SU-DHL-6 (cell line): ENCODE data around the gene GRIK5.

Source experiments
- H2AFZ ChIP-seq: fragments of 200-600 bp; sonication (generic); 2 replicates; pipeline ENCODE4 v1.6.1; 2014; ENCODE audit warnings: low read depth, mild to moderate bottlenecking, moderate library complexity, mixed read lengths, antibody characterized with exemption, low read length; ENCODE audit not compliant: severe bottlenecking
- H3F3A ChIP-seq: fragments of 200-600 bp; shearing (Covaris generic); 2 replicates; pipeline ENCODE4 v1.6.0; 2016; ENCODE audit warnings: antibody characterized with exemption, mild to moderate bottlenecking; ENCODE audit not compliant: insufficient read depth
- H3K27ac ChIP-seq: fragments of 200-600 bp; sonication (generic); 2 replicates; pipeline ENCODE4 v1.5.1; 2016; ENCODE audit warnings: low read depth, mild to moderate bottlenecking, low read length, moderate library complexity, mixed read lengths
- H3K27me3 ChIP-seq: fragments of 200-600 bp; sonication (generic), shearing (Covaris generic); 2 replicates; pipeline ENCODE4 v1.6.0; 2014; ENCODE audit warnings: mild to moderate bottlenecking, low read length
- H3K36me3 ChIP-seq: fragments of 200-600 bp; sonication (generic); 2 replicates; pipeline ENCODE4 v1.6.1; 2014; ENCODE audit warnings: mild to moderate bottlenecking, low read length, mixed read lengths
- H3K4me2 ChIP-seq: fragments of 300-600, 200-600 bp; shearing (Covaris generic), sonication (generic); 2 replicates; pipeline ENCODE4 v1.6.0; 2014; ENCODE audit warnings: low read length, low read depth, mild to moderate bottlenecking; ENCODE audit not compliant: poor library complexity, severe bottlenecking
- H3K4me3 ChIP-seq: fragments of 200-600 bp; sonication (generic); 2 replicates; pipeline ENCODE4 v1.5.1; 2014; ENCODE audit warnings: antibody characterized with exemption, low read length, mild to moderate bottlenecking, mixed read lengths; ENCODE audit not compliant: insufficient read depth, poor library complexity, severe bottlenecking
- H3K79me2 ChIP-seq: fragments of 200-600 bp; sonication (generic); 2 replicates; pipeline ENCODE4 v1.6.1; 2014; ENCODE audit warnings: mild to moderate bottlenecking, low read length, moderate library complexity; ENCODE audit not compliant: insufficient read depth
- H3K9ac ChIP-seq: fragments of 200-600 bp; sonication (generic); 2 replicates; pipeline ENCODE4 v1.7.0; 2014; ENCODE audit warnings: mild to moderate bottlenecking, low read length
- H3K9me2 ChIP-seq: fragments of 200-600 bp; sonication (generic); replicated peaks from 2 replicates; pipeline ENCODE4 v1.6.1; 2014; ENCODE audit warnings: low read length; ENCODE audit not compliant: insufficient read depth
- H3K9me3 ChIP-seq: fragments of 200-600 bp; sonication (generic); 2 replicates; pipeline ENCODE4 v1.6.1; 2014; ENCODE audit warnings: low read length, mixed read lengths; ENCODE audit not compliant: insufficient read depth
- H4K20me1 ChIP-seq: fragments of 200-600 bp; sonication (generic); 2 replicates; pipeline ENCODE4 v1.6.1; 2014; ENCODE audit warnings: low read depth, mild to moderate bottlenecking, antibody characterized with exemption, low read length, moderate library complexity, mixed read lengths
- EZH2phosphoT487 ChIP-seq: fragments of 200-600 bp; sonication (generic), shearing (Covaris generic); conservative IDR thresholded peaks from 2 replicates; pipeline ENCODE4 v1.6.1; 2018; ENCODE audit warnings: mild to moderate bottlenecking, antibody characterized with exemption, low read length, moderate library complexity, mixed read lengths
- TF ChIP-seq, protein P1 (sequence below): fragments of 200-600 bp; sonication (generic); IDR thresholded peaks from one replicate; pipeline ENCODE4 v1.5.1; 2017; ENCODE audit warnings: antibody characterized with exemption, mild to moderate bottlenecking, low read length, moderate library complexity; ENCODE audit not compliant: insufficient read depth, poor library complexity, severe bottlenecking

The GRIK5 gene

DNA sequence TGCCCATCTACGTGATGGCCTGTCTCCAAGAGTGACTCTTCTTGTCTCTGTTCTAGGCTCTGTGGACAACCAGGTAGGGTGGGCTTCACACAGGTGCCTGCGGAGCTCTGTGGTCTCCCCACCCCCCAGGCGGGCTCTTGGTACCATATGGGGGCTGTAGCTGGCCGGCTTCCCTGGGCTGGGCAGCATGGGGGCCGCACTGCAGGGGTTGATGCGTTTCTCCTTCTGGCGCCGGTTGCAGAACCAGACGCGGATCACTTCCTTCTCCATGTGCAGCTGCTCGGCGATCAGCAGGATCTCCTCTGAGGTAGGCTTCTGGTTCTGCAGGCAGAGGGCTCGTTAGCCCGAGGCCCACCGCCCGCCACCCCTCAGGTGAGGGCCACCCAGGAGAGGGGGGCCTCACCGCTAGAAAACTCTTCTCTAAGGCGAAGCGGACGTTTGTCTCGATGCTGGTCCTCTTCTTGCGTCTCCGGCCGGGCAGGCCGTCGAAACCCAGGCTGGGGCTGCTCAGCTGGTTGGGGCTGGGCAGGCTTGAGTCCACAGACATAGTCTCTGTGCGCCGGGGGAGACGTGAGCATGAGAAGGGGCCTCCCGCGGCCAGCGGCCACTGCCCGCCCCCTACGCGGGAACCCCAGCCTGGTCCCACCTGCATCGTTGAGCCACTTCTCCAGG lies 25.3 kb upstream of the GRIK5 start:
- Histone ChIP-seq H3K9ac (no peak overlapping the region), H3K27me3 (no peaks in the 10 kb centered on the region), H3K9me3 (no peaks in the 10 kb centered on the region), H4K20me1 (no peaks in the 10 kb centered on the region), H2AFZ (no peak overlapping the region), H3K9me2 (no peaks in the 10 kb centered on the region), H3K4me3 (no peak overlapping the region), H3K4me2 (no peak overlapping the region), H3K27ac (no peak overlapping the region), H3K79me2 (no peaks in the 10 kb centered on the region), H3K36me3 (no peaks in the 10 kb centered on the region), H3F3A (no peaks in the 10 kb centered on the region)
- TF ChIP-seq EZH2phosphoT487: no peak
- TF ChIP-seq, protein P1, sequence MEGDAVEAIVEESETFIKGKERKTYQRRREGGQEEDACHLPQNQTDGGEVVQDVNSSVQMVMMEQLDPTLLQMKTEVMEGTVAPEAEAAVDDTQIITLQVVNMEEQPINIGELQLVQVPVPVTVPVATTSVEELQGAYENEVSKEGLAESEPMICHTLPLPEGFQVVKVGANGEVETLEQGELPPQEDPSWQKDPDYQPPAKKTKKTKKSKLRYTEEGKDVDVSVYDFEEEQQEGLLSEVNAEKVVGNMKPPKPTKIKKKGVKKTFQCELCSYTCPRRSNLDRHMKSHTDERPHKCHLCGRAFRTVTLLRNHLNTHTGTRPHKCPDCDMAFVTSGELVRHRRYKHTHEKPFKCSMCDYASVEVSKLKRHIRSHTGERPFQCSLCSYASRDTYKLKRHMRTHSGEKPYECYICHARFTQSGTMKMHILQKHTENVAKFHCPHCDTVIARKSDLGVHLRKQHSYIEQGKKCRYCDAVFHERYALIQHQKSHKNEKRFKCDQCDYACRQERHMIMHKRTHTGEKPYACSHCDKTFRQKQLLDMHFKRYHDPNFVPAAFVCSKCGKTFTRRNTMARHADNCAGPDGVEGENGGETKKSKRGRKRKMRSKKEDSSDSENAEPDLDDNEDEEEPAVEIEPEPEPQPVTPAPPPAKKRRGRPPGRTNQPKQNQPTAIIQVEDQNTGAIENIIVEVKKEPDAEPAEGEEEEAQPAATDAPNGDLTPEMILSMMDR: no peak

GRCh38 chr19:42093926-42094325 lies 23.9 kb upstream of the GRIK5 start:
- Histone ChIP-seq H3K4me3 (no peak overlapping the region), H2AFZ (no peak overlapping the region), H4K20me1 (no peaks in the 10 kb centered on the region), H3K27ac (no peak overlapping the region), H3K9me2 (no peaks in the 10 kb centered on the region), H3K9ac (no peak overlapping the region), H3K79me2 (no peaks in the 10 kb centered on the region), H3K9me3 (no peaks in the 10 kb centered on the region), H3K4me2 (no peak overlapping the region), H3K27me3 (no peaks in the 10 kb centered on the region), H3K36me3 (no peaks in the 10 kb centered on the region), H3F3A (no peaks in the 10 kb centered on the region)
- TF ChIP-seq EZH2phosphoT487: no peak
- TF ChIP-seq, protein P1: no peak

DNA sequence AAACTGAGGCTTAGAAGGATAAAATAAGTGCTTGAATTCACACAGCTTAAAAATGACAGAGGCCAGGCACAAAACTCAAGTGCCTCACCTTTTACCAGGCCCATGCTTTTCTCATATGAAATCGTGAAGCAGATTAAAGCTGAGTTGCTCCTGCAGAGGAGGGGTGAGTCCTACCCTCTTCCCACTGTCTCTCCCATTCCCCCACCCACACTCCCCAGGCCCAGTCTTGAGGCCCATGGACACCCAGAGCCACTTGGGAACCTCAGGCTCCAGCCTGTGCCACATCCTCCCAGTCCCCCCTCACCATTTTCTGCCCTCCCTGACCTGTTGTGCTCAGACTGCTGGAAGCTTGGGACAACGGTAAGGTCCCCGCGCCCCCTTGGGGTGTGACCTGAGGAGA lies 23.5 kb upstream of the GRIK5 start:
- Histone ChIP-seq H3K36me3 (no peaks in the 10 kb centered on the region), H2AFZ (no peak overlapping the region), H3K9ac (no peak overlapping the region), H3K79me2 (no peaks in the 10 kb centered on the region), H3K4me3 (no peak overlapping the region), H3F3A (no peaks in the 10 kb centered on the region), H3K27me3 (no peaks in the 10 kb centered on the region), H3K9me3 (no peaks in the 10 kb centered on the region), H4K20me1 (no peaks in the 10 kb centered on the region), H3K4me2 (no peak overlapping the region), H3K9me2 (no peaks in the 10 kb centered on the region), H3K27ac (no peak overlapping the region)
- TF ChIP-seq, protein P1: no peak
- TF ChIP-seq EZH2phosphoT487: no peak
